ENCODE results near the gene IPO4. TPM values are rescaled to one million over a fixed set of nuclear protein-coding genes. Genes with fewer than 3 reads are reported as not detected.
A peak's percentile ranks its signal among the peaks of the same experiment; 100 is the strongest.

The IPO4 gene
- total RNA-seq, 1 experiment from 2014 or later, result 102 TPM

- no peaks in the 10 kb centered on the region for H4K20me1 ChIP-seq (ENCODE audit: insufficient read depth)
- intact Hi-C loops (cut with micrococcal nuclease), result loop anchor here (1.0 to 10.0 kb wide), 3 partner anchors 17 to 219 kb away; partner anchors contain the start of genes GMPR2 and NEDD8
- BruUV-seq (replicated peaks), result TSS peak; percentile 16
- TF ChIP-seq EZH2 (IDR thresholded peaks at IDR 0.05), result no peak
- TF ChIP-seq CEBPB (IDR thresholded peaks at IDR 0.05; ENCODE audit: low read depth), result peak; percentile 88
- no peak for TF ChIP-seq ZBTB33 (IDR thresholded peaks at IDR 0.05; ENCODE audit: extremely low read depth, insufficient replicate concordance, low read length)
- peak; percentile 23 to 64 (median 40); a peak in 3 of 6 replicates for TF ChIP-seq CTCF (IDR thresholded peaks at IDR 0.05 in 2 of 3, conservative IDR thresholded peaks at IDR 0.05 in 1 of 3; ENCODE audit: borderline replicate concordance in 1 of 3, insufficient read depth in 1 of 3, low read depth in 2 of 3, low read length in 2 of 3)
- peak; percentile 87 for TF ChIP-seq YY1 (IDR thresholded peaks at IDR 0.05; ENCODE audit: extremely low read depth, insufficient replicate concordance, low read depth, low read length)
- TF ChIP-seq FOSL1 (IDR thresholded peaks at IDR 0.05; ENCODE audit: low read depth), result no peak
- no peak for TF ChIP-seq ZNF274 (IDR thresholded peaks at IDR 0.05; ENCODE audit: low read depth, low read length)
- TF ChIP-seq REST (IDR thresholded peaks at IDR 0.05; ENCODE audit: low read depth), result no peak
- TF ChIP-seq SIN3A (IDR thresholded peaks at IDR 0.05; ENCODE audit: low read depth), result peak; percentile 83
- peak; percentile 75 for TF ChIP-seq POLR2A (IDR thresholded peaks at IDR 0.05; ENCODE audit: borderline replicate concordance, extremely low read depth, insufficient read depth, insufficient read length)
- TF ChIP-seq RAD21 (IDR thresholded peaks at IDR 0.05; ENCODE audit: low read depth), result peak; percentile 61
- peak; percentile 37; the same call in 1 of the 2 replicates for TF ChIP-seq JUND (IDR thresholded peaks at IDR 0.05)
- no peak for TF ChIP-seq SRF (IDR thresholded peaks at IDR 0.05; ENCODE audit: low read depth)
- no peak; the same call in 1 of the 2 replicates for TF ChIP-seq ELF1 (IDR thresholded peaks at IDR 0.05; ENCODE audit: borderline replicate concordance, low read depth)
- peak; percentile 83 for TF ChIP-seq MAX (IDR thresholded peaks at IDR 0.05)
- TF ChIP-seq ATF3 (IDR thresholded peaks at IDR 0.05), result no peak
- TF ChIP-seq TCF7L2 (IDR thresholded peaks at IDR 0.05; ENCODE audit: borderline replicate concordance, extremely low read depth, insufficient read depth, insufficient read length), result peak; percentile 48
Measured at GRCh38 chr14:24215495-24216344, 27.1 kb upstream of the IPO4 start, which contains the start of gene MDP1. Gene MDP1 (minus strand): TSS chr14:24216066. CDS start chr14:24215955, 111 bp downstream.

More at GRCh38 chr14:24215495-24216344, 27.1 kb upstream of the IPO4 start, which contains the start of gene MDP1:
- H3K4me2 ChIP-seq (ENCODE audit: low read length), result peak within 1 kb of the TSS; percentile 87
- H2AFZ ChIP-seq (ENCODE audit: low read depth, low read length, poor library complexity, severe bottlenecking), result no peak within 1 kb of the TSS
- ChIA-PET RAD21 (ENCODE audit: low non-redundant PET in 1 of 2, low total read pairs in 2 of 2, uncharacterized antibody in 2 of 2, unreplicated experiment in 2 of 2) (no interaction called here), POLR2A (interaction anchor here (1.1 to 1.2 kb wide), 2 partner anchors 13 to 27 kb away, joined by 3 to 6 read pairs; partner anchors contain the start of gene TINF2), CTCF (interaction anchor here (0.8 to 1.5 kb wide), 6 partner anchors 13 to 93 kb away, joined by 3 to 10 read pairs (median 4); partner anchors contain the start of genes DHRS1, IRF9, NOP9 and RABGGTA)
- no peaks in the 10 kb centered on the region for H3K9me3 ChIP-seq (ENCODE audit: control insufficient read depth in 1 of 2, insufficient read depth in 1 of 2, low read depth in 1 of 2, low read length in 2 of 2)
- peaks cover 30% of the 10 kb centered on the region for H3K79me2 ChIP-seq (ENCODE audit: insufficient read depth, low read length)
- H3K36me3 ChIP-seq (ENCODE audit: control insufficient read depth in 1 of 2, insufficient read depth in 2 of 2, low read length in 2 of 2), result peaks cover 0 to 4% of the 10 kb centered on the region in 2 experiments; a peak in 2 of 4 replicates
- no peaks in the 10 kb centered on the region for H3K9me2 ChIP-seq (ENCODE audit: insufficient read depth)
- H3K9ac ChIP-seq (ENCODE audit: low read length), result peak within 1 kb of the TSS; percentile 77
- peak within 1 kb of the TSS; percentile 88 for H3K27ac ChIP-seq (ENCODE audit: low read depth, low read length)
- H3K27me3 ChIP-seq (ENCODE audit: insufficient read depth, low read length), result no peaks in the 10 kb centered on the region
- H3K4me1 ChIP-seq (ENCODE audit: control insufficient read depth in 1 of 2, insufficient read depth in 2 of 2, low read length in 2 of 2), result peaks cover 22 to 29% of the 10 kb centered on the region in 2 experiments
- DNase-seq (ENCODE audit: low read depth, low spot score) (peak; percentile 78), ATAC-seq (peak; percentile 72)
- peak within 1 kb of the TSS; percentile 87 to 97 for H3K4me3 ChIP-seq (replicated peaks in 1 of 2; ENCODE audit: low read depth in 1 of 2, low read length in 2 of 2)
